HG03378 (cell line): Measurements from ENCODE around the gene SMIM24.
"Not testable (repeated sequence)": the region's sequence is repeated elsewhere in the genome, so short reads cannot be mapped to it uniquely, and the experiment has no call there.

Experiments
- ATAC-seq: cut with Tn5 transposase; IDR thresholded peaks from one replicate; pipeline ENCODE4 v1.9.1; 2021; ENCODE audit warnings: mild to moderate bottlenecking, moderate library complexity; ENCODE audit not compliant: unreplicated experiment

SMIM24 gene

GRCh38 chr19:3480383-3481091 is at the start of gene SMIM24:
SMIM24 (minus strand) TSS chr19:3480525; CDS start chr19:3480463, 62 bp downstream.
- no peak for ATAC-seq

- not testable (repeated sequence) for ATAC-seq
Measured at GRCh38 chr19:3529299-3529698, 49.0 kb upstream of the SMIM24 start.

GRCh38 chr19:3528539-3529211 is 48.4 kb upstream of the SMIM24 start:
- no peak for ATAC-seq

GRCh38 chr19:3528080-3528479 is 47.8 kb upstream of the SMIM24 start:
- no peak for ATAC-seq

GRCh38 chr19:3527238-3527910 is 47.0 kb upstream of the SMIM24 start:
- ATAC-seq = no peak

- ATAC-seq = no peak
Measured at GRCh38 chr19:3526507-3527237, 46.3 kb upstream of the SMIM24 start.

GRCh38 chr19:3524904-3525451 is 44.7 kb upstream of the SMIM24 start:
- no peak for ATAC-seq

GRCh38 chr19:3524078-3524842 is 43.9 kb upstream of the SMIM24 start:
- ATAC-seq = no peak

DNA sequence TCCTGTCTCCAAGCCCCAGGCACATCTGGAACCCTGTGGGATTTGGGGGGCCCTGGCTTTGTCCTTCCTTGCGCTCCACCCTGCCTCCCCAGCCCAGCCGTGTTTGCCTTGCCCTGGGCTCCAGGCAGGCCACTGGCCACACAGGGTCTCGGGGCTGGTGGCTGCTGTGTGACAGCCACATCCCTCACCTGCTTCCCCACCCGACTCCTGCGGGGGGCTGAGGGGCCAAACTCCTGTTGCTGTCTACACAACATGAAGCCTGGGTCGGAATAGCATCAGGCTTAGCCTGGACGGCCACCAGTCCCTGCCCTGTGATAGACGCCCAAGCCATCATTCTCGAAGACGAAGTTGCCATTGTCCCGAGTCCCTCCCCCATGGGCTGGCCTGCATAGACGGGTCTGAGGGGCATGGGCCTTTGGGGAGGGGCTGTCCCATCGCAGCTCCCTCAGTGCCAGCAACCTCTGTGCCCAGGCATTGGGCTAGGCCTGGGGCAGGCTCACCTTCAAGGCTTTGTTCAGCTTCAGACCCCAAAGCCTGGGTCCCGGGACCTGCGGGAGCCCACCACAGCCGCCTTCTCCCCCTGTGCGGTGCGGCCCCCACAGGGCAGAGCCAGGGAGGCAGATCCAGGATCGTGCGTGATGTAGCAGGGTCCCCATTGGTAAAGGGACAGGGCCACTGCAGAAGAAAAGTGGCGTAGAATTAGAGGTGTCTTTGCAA is 43.2 kb upstream of the SMIM24 start:
- no peak for ATAC-seq

DNA sequence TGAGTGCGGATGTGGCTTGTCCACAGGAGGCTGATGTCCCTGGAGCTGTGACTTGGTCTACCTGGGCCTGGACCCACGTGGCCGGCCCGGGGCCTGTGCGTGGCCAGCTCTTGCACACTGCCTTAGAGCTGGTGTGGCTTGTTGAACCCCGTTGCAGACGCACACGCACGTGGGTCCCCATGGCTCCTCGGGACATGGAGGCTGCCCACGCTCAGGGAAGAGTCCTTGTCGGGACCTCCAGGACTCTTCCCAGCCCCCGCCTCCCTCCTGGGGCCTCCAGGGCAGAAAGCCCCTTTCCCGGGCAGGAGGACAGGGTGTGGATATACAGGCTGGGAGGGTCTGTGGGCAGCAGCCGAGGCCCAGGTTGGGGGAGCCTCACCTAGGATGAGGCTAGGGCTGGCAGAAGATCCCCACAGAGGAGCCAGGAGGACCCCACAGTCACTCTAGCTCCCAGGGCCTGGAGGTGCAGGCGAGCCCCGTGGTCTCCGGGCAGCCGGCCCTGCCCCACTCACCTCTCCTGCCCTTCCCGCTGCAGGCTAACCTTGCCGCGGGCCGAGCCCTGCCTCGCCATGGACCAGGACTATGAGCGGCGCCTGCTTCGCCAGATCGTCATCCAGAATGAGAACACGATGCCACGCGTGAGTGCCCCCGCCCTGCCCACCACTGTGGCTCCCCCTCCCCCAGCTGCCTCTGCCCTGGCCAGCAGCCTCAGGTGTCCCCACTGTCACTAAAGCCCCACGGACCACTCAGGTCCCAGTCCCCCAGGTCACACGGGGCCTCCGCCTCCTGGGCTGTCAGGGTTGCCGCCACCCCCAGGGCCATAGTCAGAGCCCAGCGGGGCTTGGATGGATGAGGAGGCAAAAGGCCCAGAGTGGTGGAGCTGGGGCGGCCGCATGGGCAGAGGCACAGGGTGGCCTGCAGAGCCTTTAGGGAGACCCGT is 42.4 kb upstream of the SMIM24 start:
- no peak for ATAC-seq

DNA sequence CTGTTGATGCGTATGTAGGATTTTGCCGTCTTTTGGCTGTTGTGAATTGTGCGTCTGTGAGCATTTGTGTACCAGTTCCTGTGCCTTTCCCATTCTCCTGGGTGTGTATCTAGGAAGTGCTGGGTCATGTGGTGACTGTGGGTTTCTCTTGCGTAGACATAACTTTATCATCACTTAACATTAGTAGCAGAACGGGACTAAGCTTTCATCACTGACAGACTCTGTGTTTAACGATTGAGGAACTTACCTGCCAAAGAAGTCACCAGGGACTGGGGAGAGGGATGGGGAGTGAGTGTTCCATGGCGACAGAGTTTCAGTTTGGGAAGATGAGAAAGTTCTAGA is 40.8 kb upstream of the SMIM24 start:
- ATAC-seq = no peak

GRCh38 chr19:3520166-3521103 is 40.1 kb upstream of the SMIM24 start:
- no peak for ATAC-seq

- ATAC-seq = no peak
Measured at GRCh38 chr19:3519126-3519525, 38.8 kb upstream of the SMIM24 start.

- no peak for ATAC-seq
Measured at GRCh38 chr19:3518659-3519058, 38.3 kb upstream of the SMIM24 start.

DNA sequence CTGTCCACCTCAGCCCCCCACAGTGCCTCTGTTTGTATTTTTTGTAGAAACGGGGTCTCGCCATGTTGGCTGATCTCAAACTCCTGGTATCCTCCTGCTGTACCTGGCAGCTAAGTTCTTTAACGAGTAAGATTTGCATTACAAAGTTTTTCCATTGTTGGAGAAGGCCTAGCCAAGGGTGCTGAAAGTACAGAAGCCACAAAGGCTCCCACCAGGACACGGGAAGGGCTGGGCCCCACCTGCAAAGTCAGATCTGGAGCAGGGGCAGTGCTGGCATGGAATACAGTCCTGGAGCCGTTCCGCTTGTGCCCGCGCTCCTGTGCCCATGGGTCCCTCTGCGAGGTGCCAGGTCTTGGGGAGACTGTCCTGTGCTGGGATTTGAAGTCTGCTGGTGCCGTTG is 37.9 kb upstream of the SMIM24 start:
- ATAC-seq = no peak

DNA sequence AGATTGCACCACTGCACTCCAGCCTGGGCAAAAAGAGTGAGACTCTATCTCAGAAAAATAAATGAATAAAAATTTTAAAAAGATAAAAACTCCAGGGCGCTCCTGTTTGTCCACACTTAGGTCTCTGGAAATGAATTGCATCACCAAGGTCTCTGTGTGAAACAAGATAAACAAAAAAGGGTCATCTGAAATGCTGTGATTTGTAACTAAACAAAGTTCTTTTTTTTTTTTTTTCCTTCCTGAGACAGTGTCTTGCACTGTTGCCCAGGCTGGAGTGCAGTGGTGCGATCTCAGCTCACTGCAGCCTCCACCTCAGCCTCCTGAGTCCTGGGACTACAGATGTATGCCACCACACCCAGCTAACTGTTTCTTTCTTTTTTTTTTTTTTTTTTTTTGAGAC is 37.3 kb upstream of the SMIM24 start:
- no peak for ATAC-seq

- ATAC-seq = no peak
Measured at GRCh38 chr19:3516675-3517207, 36.4 kb upstream of the SMIM24 start.
